NB4 (cell line): ENCODE measurements around the gene TPCN1.

Experiments
- CTCF ChIP-seq: IDR thresholded peaks from one replicate; pipeline ENCODE4 v1.5.1; 2012; ENCODE audit warnings: low read depth, low read length
- MAX ChIP-seq: IDR thresholded peaks from 2 replicates; pipeline ENCODE4 v1.6.1; 2011; ENCODE audit warnings: low read depth, low read length
- POLR2A ChIP-seq: IDR thresholded peaks from 2 replicates; pipeline ENCODE4 v1.6.1; 2011; ENCODE audit warnings: mild to moderate bottlenecking; ENCODE audit not compliant: insufficient read length; ENCODE audit errors: extremely low read depth

GRCh38 chr12:113266106-113266895 lies 45.0 kb downstream of the TPCN1 start:
- no peak for TF ChIP-seq MAX
- no peak for TF ChIP-seq POLR2A
- no peak for TF ChIP-seq CTCF
